Activated CD4-positive, CD25-positive, alpha-beta regulatory T cell treated with anti-CD3 and anti-CD28 coated beads, Interleukin-2, amount 50 U/mL, for 16 hours (primary cell): ENCODE data around the gene HPS3.
"Not testable (repeated sequence)": the region's sequence is repeated elsewhere in the genome, so short reads cannot be mapped to it uniquely, and the experiment has no call there.

Experiments
- DNase-seq: peaks from one replicate; pipeline ENCODE4 v3.0.0-alpha.2; 2020; ENCODE audit warnings: low read depth, low spot score

The HPS3 gene

DNA sequence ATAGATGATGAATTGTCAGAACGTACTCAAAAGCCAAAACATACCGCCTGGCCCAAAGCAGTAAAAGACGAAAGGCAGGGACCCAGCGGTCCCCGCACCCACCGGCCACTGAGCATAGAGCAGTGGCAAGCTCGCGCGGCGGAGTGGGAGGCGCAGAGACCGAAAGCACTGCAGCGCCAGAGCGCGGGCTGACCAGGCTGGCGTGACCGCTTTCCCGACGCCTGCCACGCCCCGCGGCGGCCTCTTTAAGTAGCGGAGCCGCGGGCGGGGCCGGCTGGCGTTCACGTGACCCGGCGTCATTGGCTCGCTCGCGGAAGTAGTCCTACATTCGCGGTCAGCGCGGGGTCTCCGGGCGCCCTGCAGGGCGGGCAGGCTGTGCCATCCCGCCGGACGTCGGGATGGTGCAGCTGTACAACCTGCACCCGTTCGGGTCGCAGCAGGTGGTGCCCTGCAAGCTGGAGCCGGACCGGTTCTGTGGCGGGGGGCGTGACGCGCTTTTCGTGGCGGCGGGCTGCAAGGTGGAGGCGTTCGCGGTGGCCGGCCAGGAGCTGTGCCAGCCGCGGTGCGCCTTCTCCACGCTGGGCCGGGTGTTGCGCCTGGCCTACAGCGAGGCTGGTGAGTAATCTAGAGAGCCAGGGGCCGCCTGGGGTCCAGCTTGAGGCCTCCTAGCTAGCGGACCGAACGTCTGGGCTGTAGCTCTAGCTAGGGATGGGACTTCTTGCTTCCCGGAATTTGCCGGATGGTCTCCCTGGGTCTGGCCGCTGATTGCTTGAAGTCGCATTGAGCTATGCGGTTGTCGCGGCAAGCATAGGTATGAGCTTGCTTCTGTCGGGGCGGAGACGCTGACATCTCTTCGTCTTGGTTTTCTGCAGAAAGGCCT is at the start of gene HPS3:
TSS of gene HPS3 (plus strand) at position 313 of the 880 bp plus-strand sequence. CDS start at position 399, 86 bp downstream.
- peak; percentile 59 for DNase-seq

- DNase-seq = no peak
Measured at GRCh38 chr3:149080011-149080698, 49.3 kb upstream of the HPS3 start.

- DNase-seq = no peak
Measured at GRCh38 chr3:149080699-149081091, 48.7 kb upstream of the HPS3 start.

- no peak for DNase-seq
Measured at GRCh38 chr3:149081772-149082171, 47.7 kb upstream of the HPS3 start.

- DNase-seq = no peak
Measured at GRCh38 chr3:149085828-149086231, 43.6 kb upstream of the HPS3 start.

GRCh38 chr3:149086232-149086988 is 43.0 kb upstream of the HPS3 start, which contains the start of gene HLTF:
Gene HLTF (minus strand): TSS chr3:149086533. CDS start chr3:149086336, 197 bp downstream.
- peak; percentile 81 for DNase-seq

DNA sequence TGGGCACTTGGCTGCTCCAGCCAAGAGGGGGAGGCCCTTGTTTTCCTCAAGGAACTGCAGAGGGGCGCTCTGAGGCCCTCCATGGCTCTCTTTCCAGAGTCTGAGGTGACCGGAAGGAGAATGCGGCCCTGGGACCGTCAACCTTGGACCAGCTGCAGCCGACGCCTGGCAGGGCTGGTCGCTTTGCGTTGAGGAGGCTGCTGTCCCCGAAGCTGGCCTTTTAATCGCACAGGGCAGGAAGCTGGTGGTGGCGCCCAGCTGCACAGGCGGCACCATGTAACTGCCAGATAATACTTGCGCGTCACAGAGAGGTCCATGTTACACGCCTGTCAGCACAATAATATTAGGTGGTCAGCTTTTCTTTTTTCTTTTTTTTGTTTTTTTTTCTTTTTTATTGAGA is 42.2 kb upstream of the HPS3 start:
- DNase-seq = no peak

GRCh38 chr3:149089395-149089794 is 40.0 kb upstream of the HPS3 start:
- no peak for DNase-seq

- no peak for DNase-seq
Measured at GRCh38 chr3:149090461-149090860, 39.0 kb upstream of the HPS3 start.

DNA sequence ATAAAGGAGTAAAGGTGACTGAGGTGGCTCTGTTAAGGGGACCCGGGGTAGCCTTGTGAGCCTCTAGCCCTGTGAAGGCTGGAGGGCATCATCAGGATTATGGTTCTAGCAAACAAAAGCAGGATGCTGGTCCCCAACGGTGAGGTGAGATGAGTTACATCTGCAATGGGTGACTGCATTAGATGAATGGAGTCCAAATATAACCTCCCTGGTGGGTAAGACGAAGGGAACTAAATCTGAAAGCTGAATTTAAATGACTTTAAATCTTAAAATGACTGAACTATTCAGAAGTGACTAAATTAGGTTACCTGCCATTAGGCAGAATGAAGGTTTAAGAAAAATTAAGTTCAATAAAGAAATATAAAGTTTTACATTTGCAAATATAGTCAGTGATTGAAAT is 38.5 kb upstream of the HPS3 start:
- no peak for DNase-seq

- DNase-seq = no peak
Measured at GRCh38 chr3:149091983-149092382, 37.5 kb upstream of the HPS3 start.

DNA sequence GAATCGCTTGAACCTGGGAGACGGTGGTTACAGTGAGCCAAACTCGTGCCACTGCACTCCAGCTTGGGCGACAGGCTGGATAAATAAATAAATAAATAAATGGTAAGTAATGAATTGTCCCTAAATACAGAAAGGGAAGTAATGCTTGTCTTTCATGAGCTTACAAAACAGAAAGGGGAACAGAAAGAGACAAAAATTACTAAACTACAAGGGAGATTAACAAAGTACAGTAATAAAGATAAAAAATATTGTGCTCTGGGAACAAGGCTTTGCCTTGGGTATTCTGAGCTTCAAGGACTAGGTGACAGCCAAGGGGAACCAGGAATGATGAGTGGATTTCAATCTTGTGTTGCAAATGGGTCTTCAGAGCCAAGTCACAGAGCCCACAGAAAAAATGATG is 34.0 kb upstream of the HPS3 start:
- DNase-seq = no peak

DNA sequence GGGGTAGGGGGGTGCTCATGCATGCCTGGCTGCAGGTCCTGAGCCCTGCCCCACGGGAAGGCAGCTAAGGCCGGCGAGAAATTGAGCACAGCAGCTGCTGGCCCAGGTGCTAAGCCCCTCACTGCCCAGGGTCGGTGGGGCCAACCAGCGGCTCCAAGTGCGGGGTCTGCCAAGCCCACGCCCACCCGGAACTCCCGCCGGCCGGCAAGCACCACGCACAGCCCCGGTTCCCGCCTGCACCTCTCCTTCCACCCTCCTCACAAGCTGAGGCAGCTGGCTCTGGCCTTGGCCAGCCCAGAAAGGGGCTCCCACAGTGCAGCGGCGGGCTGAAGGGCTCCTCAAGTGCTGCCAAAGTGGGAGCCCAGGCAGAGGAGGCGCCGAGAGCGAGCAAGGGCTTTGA is 31.5 kb upstream of the HPS3 start:
- DNase-seq = not testable (repeated sequence)

GRCh38 chr3:149101154-149101553 is 28.3 kb upstream of the HPS3 start:
- no peak for DNase-seq

DNA sequence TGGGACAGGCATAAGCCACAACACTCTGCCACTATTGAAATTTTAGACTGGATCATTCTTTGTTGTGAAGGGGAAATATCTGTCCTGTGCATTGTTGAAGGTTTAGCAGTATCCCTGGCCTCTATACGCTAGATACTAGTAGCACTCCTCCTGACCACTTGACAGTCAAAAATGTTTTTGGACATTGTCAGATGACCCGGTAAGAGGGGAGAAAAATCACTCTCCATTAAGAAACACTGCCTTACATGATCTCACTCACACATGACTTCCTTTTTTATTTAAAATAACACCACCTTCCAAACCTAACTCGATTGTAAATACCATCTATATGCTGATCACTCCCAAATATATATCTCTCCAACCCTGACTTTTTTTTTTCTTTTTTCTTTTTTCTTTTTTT is 27.8 kb upstream of the HPS3 start:
- DNase-seq = no peak

DNA sequence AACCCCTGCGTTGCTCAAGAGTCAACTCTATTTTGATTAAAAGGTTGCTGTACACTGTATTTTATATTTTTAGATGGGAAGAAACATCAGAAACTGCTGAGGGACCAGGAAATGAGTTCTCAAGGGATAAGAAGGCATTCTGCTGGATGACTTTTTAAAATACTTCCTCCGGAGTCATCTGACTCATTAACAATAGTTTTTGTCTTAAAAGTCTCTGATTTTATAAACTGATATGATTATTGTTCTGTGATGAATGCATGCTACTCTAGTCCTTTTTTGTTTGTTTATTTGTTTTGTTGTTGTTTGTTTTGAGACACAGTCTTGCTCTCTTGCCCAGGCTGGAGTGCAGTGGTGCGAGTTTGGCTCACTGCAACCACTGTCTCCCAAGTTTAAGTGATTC is 25.0 kb upstream of the HPS3 start:
- no peak for DNase-seq

DNA sequence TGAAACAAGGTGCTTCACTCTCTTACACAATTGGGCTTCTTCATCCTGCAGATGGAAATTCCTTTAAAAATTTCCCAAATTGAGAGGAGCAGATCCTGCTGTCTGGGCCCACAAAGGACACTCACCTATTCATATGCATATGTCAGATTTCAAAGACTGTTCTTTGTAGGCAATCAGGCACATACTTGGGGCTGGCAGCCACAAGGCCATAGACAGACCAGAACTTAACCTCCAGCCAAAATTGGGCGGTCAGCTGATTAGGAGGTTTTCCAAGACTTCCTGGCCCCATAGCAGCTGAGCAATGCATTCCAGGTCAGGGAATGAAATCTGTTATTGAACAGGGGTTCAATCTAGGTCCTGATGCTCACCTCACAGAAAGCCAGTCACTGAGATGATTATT is 15.0 kb upstream of the HPS3 start:
- no peak for DNase-seq

GRCh38 chr3:149115114-149115513 is 14.3 kb upstream of the HPS3 start:
- DNase-seq = no peak

DNA sequence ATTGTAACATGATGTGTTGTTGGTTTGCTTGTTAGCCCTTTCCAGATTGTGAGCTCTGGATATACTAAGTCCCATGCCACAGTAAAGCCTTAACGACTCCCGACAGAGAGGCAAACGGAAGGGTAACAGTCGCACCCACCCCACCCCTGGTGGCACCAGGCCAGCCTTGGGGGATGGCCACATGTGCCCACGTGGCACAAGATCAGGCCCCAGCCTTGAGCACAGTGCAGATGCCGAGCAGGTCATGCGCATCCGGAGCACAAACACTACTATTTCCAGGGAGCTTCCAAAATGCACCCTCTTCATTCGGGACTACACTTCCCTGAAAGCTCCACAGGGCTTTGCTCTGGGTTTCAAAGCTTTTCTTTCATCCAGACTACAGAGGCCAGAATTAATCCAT is 10.7 kb upstream of the HPS3 start:
- DNase-seq = no peak

- no peak for DNase-seq
Measured at GRCh38 chr3:149119466-149119865, 10.0 kb upstream of the HPS3 start.

DNA sequence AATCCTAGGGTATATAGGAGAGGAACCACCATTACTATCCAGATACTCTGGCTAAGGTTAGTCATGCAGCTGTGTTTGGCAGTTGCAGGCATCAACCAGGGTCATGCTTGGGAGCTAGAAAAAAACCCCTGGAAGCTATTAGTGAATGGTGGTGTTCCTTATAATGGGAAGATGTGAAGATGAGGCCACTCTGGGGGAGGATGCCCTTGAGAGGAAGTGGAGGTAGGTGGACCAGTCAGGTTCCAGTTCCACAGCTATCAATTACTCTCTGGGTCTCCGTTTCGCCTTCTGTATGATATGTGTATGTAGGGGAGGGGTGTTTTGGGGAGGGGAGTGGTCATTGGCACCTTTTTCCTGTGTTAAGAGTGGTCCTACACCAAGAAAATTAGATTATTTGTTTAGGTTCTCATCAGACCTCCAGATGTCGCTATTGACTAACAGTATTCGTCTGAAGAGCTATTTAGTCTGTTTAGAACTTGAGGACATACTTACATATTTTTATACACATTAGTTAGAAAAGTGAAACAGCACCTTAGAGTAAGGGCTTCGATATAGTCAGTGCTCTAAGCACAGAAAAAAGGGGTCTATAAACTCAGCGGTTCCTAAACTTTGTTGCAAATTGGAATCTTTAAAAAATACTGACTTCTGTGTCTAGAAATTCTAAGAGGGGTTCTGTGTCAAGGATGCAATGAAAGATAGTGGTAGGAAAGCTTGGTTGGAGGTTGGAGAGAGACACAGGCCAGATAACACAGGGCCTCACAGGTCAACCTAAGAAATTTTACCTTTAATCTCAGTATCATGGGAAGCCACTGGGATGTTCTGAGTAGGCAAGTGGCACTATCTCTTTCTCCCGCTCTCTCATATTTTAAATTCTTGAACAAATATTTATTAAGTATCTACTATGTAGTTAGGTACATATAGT is 9.1 kb upstream of the HPS3 start:
- DNase-seq = no peak
